Muscle layer of duodenum (tissue), 2 donors: ENCODE results near the gene USE1.
A peak's percentile ranks its signal among the peaks of the same experiment; 100 is the strongest.

Source experiments
- H3K27ac ChIP-seq: one replicate; pipeline ENCODE4 v1.7.0; 2013; ENCODE audit warnings: mild to moderate bottlenecking, low read length
- H3K27me3 ChIP-seq: one replicate; pipeline ENCODE4 v1.7.0; 2013; ENCODE audit warnings: low read depth, mild to moderate bottlenecking, control low read depth, low read length
- H3K36me3 ChIP-seq, 2 donors: one replicate each; pipeline ENCODE4 v1.7.0; 2013; ENCODE audit warnings: low read length in 2 of 2, control low read depth in 1 of 2, mild to moderate bottlenecking in 1 of 2; ENCODE audit not compliant: insufficient read depth in 2 of 2, control insufficient read depth in 1 of 2
- H3K4me1 ChIP-seq, 2 donors: one replicate each; pipeline ENCODE4 v1.7.0; 2013; ENCODE audit warnings: low read length in 2 of 2, mild to moderate bottlenecking in 2 of 2, control low read depth in 1 of 2, moderate library complexity in 1 of 2; ENCODE audit not compliant: insufficient read depth in 2 of 2, control insufficient read depth in 1 of 2
- H3K4me3 ChIP-seq, 2 donors: one replicate each; pipeline ENCODE4 v1.7.0; 2013; ENCODE audit warnings: low read length in 2 of 2, low read depth in 1 of 2, mild to moderate bottlenecking in 1 of 2
- H3K9me3 ChIP-seq, 2 donors: one replicate each; pipeline ENCODE4 v1.7.0; 2013; ENCODE audit warnings: low read length in 2 of 2, control low read depth in 1 of 2, mild to moderate bottlenecking in 1 of 2; ENCODE audit not compliant: control insufficient read depth in 1 of 2
- donor health status: healthy.

USE1 gene

DNA sequence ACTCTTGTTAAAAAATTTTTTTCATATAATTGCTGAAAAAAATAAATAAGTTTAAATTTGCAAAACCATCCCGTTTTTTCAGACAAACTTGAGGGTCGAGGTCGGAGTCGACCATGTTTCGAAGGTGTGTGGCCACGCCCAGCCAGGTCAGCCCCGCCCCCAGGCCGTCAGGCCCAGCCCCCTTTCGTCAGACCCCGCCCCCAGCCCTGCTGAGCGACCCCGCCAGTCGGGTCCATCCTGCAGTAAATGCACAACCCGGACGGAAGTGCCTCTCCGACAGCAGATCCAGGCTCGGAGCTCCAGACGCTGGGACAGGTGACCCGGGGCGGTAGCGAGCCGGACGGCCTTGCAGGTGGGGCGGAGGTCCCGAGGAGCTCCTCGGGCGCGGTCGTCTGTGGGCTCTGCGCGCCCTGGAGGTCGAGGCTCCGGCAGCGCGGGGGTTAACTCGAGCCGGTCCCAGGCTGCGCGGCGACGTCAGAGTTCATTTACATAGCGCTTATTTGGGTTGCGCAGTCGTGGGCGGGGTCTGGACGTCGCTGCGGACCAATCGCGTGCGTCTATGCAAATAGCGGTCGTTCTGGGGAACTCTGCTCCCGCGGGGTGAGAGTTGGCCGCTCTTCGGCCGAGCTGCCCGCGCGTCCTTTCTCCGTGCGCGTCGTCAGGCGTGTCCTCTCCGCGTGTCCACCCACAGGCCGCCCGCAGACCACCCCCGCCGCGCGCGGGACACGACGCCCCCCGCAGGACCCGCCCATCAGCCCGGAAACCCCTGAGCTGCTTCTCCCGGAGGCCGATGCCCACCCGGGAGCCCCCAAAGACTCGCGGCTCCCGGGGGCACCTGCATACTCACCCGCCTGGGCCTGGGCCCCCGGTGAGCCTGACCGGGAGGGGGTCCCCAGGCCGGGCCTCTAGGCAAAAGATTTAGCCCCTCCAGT, 11.1 kb downstream of the USE1 start, which contains the start of gene OCEL1:
Gene OCEL1, plus strand, starts transcription at position 225 of the 932 bp plus-strand sequence. Its CDS starts 22 bp downstream, at position 247.
- H3K36me3 ChIP-seq: peaks cover 12 to 16% of the 10 kb centered on the region in 2 donors
- no peaks in the 10 kb centered on the region for H3K27me3 ChIP-seq
- peak within 1 kb of the TSS; percentile 52 to 74 for H3K4me3 ChIP-seq
- peak within 1 kb of the TSS; percentile 31 for H3K27ac ChIP-seq
- H3K4me1 ChIP-seq: peaks cover 0 to 11% of the 10 kb centered on the region in 2 donors
- no peaks in the 10 kb centered on the region for H3K9me3 ChIP-seq

DNA sequence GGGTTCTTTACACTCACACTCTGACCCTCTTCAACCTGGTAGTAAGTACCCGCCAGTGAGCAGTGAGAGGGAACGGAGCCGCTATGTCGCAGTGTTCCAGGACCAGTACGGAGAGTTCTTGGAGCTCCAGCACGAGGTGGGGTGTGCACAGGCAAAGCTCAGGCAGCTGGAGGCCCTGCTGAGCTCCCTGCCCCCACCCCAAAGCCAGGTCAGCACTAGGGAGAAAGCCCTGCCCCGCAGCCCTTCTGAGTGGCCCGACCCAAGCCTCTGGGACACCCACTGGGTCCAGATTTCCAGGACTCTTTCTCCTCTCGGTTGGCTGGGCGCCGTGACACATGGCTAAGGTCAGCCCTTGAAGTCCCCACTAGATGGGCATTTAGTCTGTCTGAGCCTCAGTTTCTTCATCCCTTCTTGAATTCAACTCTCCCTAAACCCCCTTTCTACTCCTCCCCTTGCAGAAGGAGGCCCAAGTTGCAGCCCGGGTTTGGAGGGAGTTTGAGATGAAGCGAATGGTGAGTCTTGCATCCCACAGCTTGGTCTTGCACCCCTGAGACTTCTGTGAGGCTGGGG, 12.7 kb downstream of the USE1 start:
- Histone ChIP-seq H3K27ac (no peak overlapping the region), H3K27me3 (no peaks in the 10 kb centered on the region), H3K36me3 (peaks cover 12 to 30% of the 10 kb centered on the region in 2 donors), H3K4me1 (peaks cover 0 to 11% of the 10 kb centered on the region in 2 donors), H3K9me3 (no peaks in the 10 kb centered on the region), H3K4me3 (no peak overlapping the region)

DNA sequence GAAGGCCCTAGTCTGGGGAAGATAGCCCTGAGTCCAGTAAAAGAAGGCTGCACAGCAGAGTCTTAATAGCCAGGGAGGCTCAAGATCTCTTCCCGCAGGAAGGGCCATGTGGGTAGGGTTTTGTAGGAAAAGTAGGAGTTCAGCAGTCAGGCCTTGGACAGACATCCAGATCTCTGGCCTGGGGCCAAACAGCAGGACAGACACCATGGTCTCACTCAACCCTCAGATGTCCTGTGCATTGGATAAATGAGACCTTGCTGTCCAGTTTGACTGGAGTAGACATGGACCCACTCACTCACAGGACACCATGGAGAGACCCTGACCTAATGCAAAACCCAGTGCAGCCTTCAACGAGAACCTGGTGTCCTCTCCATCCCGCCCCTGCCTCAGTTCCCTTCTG, 14.7 kb downstream of the USE1 start:
- peaks cover 0 to 15% of the 10 kb centered on the region in 2 donors for H3K4me1 ChIP-seq
- H3K9me3 ChIP-seq: no peaks in the 10 kb centered on the region
- H3K4me3 ChIP-seq: no peak overlapping the region
- H3K27me3 ChIP-seq: no peaks in the 10 kb centered on the region
- H3K36me3 ChIP-seq: peaks cover 12 to 30% of the 10 kb centered on the region in 2 donors
- H3K27ac ChIP-seq: no peak overlapping the region

DNA sequence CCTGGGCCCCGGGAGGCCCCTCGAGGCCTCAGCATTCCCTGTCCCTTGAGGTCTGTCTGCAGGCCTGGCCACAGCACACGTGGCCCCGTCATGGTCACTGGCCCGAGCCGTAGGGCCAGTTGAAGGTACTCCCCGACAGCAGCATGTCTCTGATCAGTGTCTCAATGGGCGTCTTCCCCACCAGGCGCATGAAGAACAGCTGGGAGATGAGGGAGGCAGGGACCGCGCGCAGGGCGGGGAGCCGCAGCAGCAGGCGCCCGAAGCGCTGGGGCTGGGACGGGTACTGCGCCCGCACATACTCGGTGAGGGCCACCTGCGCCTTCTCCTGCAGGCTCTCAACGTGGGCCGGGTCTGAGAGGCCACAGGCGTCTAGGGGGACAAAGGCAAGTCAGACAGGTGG, 17.1 kb downstream of the USE1 start:
- H3K36me3 ChIP-seq: peaks cover 12 to 30% of the 10 kb centered on the region in 2 donors
- no peaks in the 10 kb centered on the region for H3K9me3 ChIP-seq
- H3K4me3 ChIP-seq: no peak overlapping the region
- peaks cover 0 to 13% of the 10 kb centered on the region in 2 donors for H3K4me1 ChIP-seq
- no peaks in the 10 kb centered on the region for H3K27me3 ChIP-seq
- H3K27ac ChIP-seq: no peak overlapping the region

DNA sequence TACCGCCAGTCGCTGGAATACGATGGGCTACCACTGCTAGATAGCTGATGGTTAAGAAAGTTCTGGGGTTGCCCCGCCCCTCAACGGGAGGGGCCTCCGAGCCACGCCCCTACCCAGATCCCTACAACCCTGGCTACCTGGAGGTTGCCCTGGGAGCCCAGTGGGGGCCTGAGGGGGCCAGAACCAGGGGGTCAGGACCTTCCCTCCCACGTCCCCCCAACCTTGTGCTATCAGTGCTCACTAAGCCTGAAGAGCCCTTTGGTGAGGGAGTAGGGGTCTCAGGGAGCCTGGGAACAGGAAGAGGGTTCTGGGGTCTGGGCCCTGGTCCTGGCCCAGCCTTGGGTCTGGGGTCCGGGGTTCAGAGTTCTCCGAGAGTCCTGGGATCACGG, 19.7 kb downstream of the USE1 start:
- peaks cover 0 to 12% of the 10 kb centered on the region in 2 donors for H3K4me1 ChIP-seq
- no peaks in the 10 kb centered on the region for H3K27me3 ChIP-seq
- H3K27ac ChIP-seq: no peak overlapping the region
- H3K36me3 ChIP-seq: peaks cover 16 to 33% of the 10 kb centered on the region in 2 donors
- H3K9me3 ChIP-seq: no peaks in the 10 kb centered on the region
- H3K4me3 ChIP-seq: peak overlapping the region; percentile 33 to 63

DNA sequence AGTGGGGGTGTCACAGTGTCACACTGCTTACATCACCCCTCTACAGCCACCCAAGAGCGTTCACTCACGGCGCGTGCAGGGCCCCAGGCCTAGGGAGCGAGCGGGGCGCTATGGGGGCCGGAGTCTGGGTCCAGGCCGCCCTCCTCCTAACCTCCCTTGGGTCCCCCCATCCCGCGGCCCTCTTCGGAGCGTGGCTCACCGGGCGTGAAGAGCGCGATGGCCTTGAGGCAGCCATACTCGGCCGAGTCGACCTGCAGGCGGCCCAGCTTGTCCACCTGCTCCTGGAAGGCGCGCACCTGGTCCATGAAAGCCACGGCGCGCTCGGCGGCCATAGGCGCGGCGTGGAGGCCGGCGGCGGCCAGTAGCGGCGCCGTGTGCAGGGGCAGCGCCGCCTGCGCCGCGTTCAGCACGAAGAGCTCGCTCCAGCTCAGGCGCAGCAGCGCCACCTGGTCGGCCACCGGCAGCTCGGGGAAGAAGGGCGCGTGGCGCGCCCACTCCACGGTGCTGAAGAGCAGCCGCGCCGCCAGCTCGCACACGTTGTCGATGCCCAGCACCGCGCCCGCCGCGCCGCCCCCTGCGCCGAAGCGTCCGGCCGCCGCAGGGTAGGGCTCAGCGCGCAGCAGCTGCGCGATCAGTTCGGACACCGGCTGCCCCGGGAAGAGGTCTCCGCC, 20.3 kb downstream of the USE1 start:
- Histone ChIP-seq H3K27me3 (no peaks in the 10 kb centered on the region), H3K9me3 (no peaks in the 10 kb centered on the region), H3K4me3 (peak overlapping the region; percentile 33 to 63), H3K27ac (no peak overlapping the region), H3K4me1 (peaks cover 0 to 12% of the 10 kb centered on the region in 2 donors), H3K36me3 (peaks cover 11 to 33% of the 10 kb centered on the region in 2 donors)

DNA sequence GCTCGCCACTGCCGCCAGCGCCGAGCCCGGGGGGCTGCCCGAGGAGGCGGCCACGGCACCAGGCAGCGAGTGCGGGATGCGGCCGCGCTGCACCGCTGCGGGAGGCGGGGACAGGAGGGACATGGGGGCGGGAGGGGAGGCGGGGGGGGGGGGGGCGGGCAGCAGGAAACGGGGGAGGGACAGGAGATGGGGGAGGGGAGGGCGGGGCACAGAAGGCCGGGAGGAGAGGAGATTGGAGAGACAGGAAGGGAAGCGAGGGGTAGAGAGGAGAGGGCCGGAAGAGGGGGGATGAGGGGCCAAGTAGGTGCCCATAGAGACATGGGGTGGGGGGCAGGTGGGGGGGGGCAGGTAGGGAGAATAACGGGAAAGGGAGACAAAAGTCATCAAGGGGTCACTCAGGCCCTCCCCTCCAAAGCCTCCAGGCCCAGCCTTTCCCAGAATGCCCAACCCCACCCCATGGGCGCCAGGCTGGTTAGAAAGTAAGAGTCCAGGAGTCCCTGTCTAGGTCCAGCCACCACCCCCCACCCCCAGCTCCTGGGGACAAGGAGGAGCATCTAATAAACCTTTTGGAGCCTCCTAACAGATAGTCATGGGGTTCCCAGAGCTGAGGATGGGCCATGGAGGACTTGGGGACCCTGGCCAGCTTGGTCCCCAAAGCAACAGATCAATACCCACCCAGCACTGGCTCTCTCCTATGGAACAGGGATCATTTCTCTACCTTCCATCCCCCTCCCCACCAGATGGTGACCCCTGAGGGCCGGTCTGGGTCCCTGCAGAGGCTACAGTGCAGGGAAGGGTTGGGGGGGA, 21.0 kb downstream of the USE1 start:
- H3K4me3 ChIP-seq: peak overlapping the region in 1 of 2 donors; percentile 63
- no peak overlapping the region for H3K27ac ChIP-seq
- H3K36me3 ChIP-seq: peaks cover 6 to 32% of the 10 kb centered on the region in 2 donors
- peaks cover 0 to 12% of the 10 kb centered on the region in 2 donors for H3K4me1 ChIP-seq
- H3K9me3 ChIP-seq: no peaks in the 10 kb centered on the region
- no peaks in the 10 kb centered on the region for H3K27me3 ChIP-seq

DNA sequence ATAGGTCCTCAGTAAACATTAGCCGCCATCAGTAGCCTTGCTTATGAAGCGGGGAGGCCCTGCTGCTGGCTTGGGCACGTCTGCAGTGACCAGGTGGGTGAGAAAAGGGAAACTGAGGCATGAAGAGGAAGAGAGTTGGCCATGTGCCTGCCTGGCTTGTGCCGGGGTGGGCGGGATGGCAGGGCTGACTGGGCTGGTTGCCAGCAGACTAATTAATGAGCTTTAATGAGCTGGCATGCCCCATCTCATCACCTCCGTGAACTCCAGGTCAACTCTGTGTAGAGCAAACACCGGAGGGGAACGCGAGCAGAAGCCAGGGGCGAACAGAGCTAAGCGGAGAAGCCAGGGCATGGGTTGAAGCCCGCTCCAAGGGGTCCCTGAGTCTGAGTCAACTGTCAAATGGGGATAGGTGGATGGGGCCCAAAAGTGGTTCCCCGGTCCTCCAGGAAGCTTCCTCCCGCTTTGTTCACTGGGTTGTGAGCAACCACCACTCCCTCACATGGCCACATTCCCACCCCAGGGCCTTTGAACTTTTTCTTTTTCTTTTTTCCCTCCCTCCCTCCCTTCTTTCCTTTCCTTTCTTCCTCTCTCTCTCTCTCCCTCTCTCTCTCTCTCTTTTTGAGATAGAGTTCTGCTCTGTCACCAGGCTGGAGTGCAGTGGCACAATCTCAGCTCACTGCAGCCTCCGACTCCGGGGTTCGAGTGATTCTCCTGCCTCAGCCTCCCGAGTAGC, 21.8 kb downstream of the USE1 start:
- peaks cover 6 to 24% of the 10 kb centered on the region in 2 donors for H3K36me3 ChIP-seq
- no peaks in the 10 kb centered on the region for H3K9me3 ChIP-seq
- no peak overlapping the region for H3K27ac ChIP-seq
- H3K4me3 ChIP-seq: no peak overlapping the region
- no peaks in the 10 kb centered on the region for H3K27me3 ChIP-seq
- H3K4me1 ChIP-seq: peaks cover 0 to 12% of the 10 kb centered on the region in 2 donors

DNA sequence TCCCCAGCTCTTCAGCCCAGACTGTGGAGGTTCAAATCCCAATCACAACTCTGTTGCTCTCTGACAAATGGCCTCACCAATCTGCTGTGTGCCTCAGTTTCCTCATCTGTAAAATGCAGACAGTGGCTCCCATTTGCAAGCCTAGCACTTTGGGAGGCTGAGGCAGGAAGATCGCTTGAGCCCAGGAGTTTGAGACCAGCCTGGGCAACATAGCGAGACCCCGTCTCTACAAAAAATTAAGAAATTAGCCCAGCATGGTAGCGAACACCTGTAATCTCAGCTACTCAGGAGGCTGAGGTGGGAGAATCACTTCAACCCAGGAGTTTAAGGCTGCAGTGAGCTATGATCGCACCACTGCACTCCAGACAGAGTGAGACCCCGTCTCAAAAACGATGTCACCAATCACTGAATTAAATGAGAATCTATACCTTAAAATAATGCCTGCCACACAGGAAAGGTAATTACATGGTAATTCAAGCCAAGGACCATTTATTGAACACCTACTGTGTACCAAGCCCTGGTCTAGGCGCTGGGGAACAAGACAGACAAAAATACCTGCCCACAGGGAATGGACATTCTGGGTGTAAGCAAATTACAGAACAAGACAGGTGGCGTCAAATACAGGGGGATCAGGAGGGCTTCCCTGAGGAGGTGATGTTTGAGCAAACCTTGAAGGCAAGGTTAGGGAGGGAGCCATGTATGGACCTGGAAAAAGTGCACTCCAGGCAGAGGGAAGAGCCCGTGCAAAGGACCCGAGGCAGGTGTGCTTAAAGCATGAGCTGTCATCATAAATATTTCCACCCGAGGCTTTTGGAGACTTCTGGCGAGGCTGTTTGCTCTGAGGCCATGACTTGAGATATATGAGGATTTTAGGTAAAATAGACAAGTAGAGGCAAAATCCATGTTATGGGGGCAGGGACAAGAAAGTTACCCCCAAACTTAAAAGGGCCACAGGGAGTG, 22.9 kb downstream of the USE1 start:
- H3K4me1 ChIP-seq: peaks cover 0 to 22% of the 10 kb centered on the region in 2 donors
- no peak overlapping the region for H3K27ac ChIP-seq

More for the DNA sequence above, 22.9 kb downstream of the USE1 start:
- H3K36me3 ChIP-seq: peaks cover 6 to 17% of the 10 kb centered on the region in 2 donors
- no peaks in the 10 kb centered on the region for H3K9me3 ChIP-seq
- no peak overlapping the region for H3K4me3 ChIP-seq
- no peaks in the 10 kb centered on the region for H3K27me3 ChIP-seq
